Stimulated activated CD8-positive, alpha-beta memory T cell treated with anti-CD3 and anti-CD28 coated beads, Interleukin-15, amount 100 ng/mL, for 24 hours (primary cell): Measurements from ENCODE around the gene TFDP2.
"Not testable (repeated sequence)": the region's sequence is repeated elsewhere in the genome, so short reads cannot be mapped to it uniquely, and the experiment has no call there.

Source experiments
- DNase-seq: peaks from one replicate; pipeline ENCODE4 v3.0.0-alpha.2; 2020; ENCODE audit warnings: low read depth

The TFDP2 gene

GRCh38 chr3:142127941-142128658 lies 21.2 kb downstream of the TFDP2 start:
- DNase-seq = no peak

GRCh38 chr3:142124243-142124642 lies 25.1 kb downstream of the TFDP2 start:
- DNase-seq = no peak

GRCh38 chr3:142120707-142121106 lies 28.6 kb downstream of the TFDP2 start:
- no peak for DNase-seq

- DNase-seq = no peak
These were observed 30.4 kb downstream of the TFDP2 start for GRCh38 chr3:142118911-142119310.

GRCh38 chr3:142117056-142117851 lies 32.1 kb downstream of the TFDP2 start:
- no peak for DNase-seq

GRCh38 chr3:142115867-142116668 lies 33.3 kb downstream of the TFDP2 start:
- no peak for DNase-seq

- no peak for DNase-seq
These were observed 36.7 kb downstream of the TFDP2 start for GRCh38 chr3:142112601-142113000.

- DNase-seq = no peak
These were observed 42.8 kb downstream of the TFDP2 start for GRCh38 chr3:142106548-142106947.

- DNase-seq = no peak
These were observed 43.4 kb downstream of the TFDP2 start for GRCh38 chr3:142105991-142106390.

- no peak for DNase-seq
These were observed 44.6 kb downstream of the TFDP2 start for GRCh38 chr3:142104763-142105162.

GRCh38 chr3:142098964-142099363 lies 50.4 kb downstream of the TFDP2 start:
- no peak for DNase-seq

- no peak for DNase-seq
These were observed 52.1 kb downstream of the TFDP2 start for GRCh38 chr3:142097099-142097843.

- no peak for DNase-seq
These were observed 53.5 kb downstream of the TFDP2 start for GRCh38 chr3:142095841-142096240.

- DNase-seq = not testable (repeated sequence)
These were observed 60.4 kb downstream of the TFDP2 start for GRCh38 chr3:142088925-142089324.

GRCh38 chr3:142088522-142088921 lies 60.8 kb downstream of the TFDP2 start:
- no peak for DNase-seq

GRCh38 chr3:142087676-142088075 lies 61.7 kb downstream of the TFDP2 start:
- no peak for DNase-seq

- DNase-seq = no peak
These were observed 62.7 kb downstream of the TFDP2 start for GRCh38 chr3:142086581-142087090.

GRCh38 chr3:142081178-142081577 lies 68.2 kb downstream of the TFDP2 start:
- DNase-seq = no peak

- DNase-seq = no peak
These were observed 71.4 kb downstream of the TFDP2 start for GRCh38 chr3:142077859-142078500.

GRCh38 chr3:142077155-142077858 lies 72.0 kb downstream of the TFDP2 start:
- DNase-seq = no peak

- DNase-seq = not testable (repeated sequence)
These were observed 73.7 kb downstream of the TFDP2 start for GRCh38 chr3:142075656-142076055.
